Hematopoietic multipotent progenitor cell (in vitro differentiated cells): ENCODE results near the gene CD3G. TPM values are rescaled to one million over a fixed set of nuclear protein-coding genes. Genes with fewer than 3 reads are reported as not detected.
"Not testable (repeated sequence)": the region's sequence is repeated elsewhere in the genome, so short reads cannot be mapped to it uniquely, and the experiment has no call there.

Experiments used
- DNase-seq, 3 donors: peaks; one replicate each; pipeline ENCODE4 v3.0.0-alpha.2; 2011 to 2015; ENCODE audit warnings: low read depth in 2 of 3, low spot score in 2 of 3
- total RNA-seq: library from RNA; depleted of rRNA; stranded (reverse); fragments of >200 nt; gene quantifications from one replicate; pipeline ENCODE4 v1.2.3, GENCODE V29; 2012

Gene CD3G
- under 0.01 TPM for total RNA-seq

DNA sequence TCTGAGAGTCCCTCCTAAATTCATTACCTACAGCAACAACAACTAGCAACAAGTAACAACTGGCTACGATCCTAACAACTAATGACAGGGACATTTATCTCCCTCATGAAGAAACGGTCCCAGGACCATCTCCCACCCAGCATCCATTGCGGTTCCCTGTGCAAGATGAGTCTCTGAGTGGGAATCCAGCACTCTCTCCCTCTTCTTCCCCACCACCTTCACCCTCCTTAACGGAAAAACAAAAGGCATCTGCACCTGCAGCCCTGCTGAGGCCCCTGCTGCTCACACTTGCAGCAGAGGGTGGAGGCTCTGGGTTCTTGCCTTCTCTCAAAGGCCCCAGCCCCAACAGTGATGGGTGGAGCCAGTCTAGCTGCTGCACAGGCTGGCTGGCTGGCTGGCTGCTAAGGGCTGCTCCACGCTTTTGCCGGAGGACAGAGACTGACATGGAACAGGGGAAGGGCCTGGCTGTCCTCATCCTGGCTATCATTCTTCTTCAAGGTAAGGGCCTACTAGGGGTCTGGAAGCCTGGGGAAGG lies at the start of gene CD3G:
Gene CD3G, plus strand, starts transcription at position 364 of the 535 bp plus-strand sequence. Its CDS starts 80 bp downstream, at position 444.
- no peak for DNase-seq

DNA sequence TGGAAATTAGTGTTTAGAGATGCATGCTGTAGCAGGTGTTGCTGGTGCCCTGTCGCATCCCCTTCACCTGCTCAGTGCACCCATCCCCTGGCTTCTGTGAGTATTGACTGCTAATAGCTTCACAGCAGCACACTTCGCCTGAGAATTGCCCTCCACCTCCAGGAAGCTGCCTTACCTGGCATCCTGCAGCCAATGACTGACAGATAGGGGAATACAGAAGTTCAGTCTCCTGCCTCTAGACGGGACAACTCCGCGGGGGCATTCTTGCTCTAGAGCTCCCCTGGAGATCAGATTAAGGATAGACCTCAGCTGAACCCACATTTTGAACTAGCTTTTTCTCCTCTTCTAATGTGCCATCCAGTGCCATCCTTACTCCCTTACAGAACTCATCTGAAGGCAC lies 48.9 kb upstream of the CD3G start:
- peak in 1 of 3 donors; percentile 29 for DNase-seq

DNA sequence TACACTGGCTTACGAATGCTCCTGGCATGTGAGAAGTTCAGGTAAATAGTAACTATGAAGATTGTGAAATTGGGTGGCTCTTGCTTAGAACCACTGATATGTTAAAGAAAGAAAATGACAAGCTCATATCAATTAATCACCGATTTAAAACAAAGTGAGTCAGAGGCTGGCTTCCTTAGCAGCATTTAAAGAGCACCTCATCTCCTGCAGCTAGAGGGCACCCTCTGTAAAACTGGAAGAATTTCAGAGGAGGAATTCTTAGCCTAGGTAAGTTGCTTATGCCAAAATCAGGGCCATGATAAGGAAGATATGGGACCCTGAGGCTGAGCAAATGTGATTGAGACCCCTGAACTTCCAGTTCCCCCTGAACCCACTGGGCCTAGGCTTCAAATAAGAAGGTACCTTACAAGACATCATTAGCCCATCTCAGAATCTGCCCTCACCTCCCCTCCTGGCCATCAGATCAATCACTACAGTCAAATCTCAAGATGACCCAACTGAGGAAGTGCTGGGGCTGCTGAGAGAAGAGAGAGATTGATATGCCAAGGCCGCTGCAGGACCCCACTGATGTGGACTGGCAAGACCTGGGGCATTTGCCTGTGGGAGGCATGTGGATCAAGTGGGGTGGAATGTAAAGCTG lies 48.2 kb upstream of the CD3G start:
- peak in 2 of 3 donors; percentile 43 to 66 for DNase-seq

DNA sequence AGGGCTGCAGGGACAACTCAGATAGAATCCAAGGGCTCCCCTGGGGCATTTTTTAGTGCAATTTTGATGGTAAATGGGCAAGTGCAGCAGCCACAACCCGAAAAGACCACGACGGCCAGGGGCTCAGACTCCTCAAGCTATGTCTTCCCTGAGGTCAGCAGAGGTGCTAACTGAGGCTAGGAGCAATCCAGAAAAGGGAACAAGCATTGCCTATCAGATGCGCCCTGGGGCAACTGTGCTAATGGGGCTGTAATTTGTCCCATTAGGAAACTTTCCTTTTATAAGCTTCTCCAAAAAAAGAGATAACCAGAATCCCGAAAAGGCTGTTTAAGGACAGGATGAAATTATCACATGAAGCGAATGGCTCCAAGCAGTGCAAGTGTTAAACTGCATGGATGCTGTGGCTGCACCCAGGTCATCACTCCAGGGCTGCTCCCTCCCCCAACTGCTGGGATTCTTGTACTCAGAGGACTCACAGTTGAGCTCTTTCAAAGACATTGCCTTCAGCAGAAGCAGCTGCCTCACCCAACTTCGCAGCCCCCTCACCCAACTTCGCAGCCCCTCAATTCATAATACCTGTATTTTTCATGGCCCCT lies 42.4 kb upstream of the CD3G start:
- DNase-seq: no peak

DNA sequence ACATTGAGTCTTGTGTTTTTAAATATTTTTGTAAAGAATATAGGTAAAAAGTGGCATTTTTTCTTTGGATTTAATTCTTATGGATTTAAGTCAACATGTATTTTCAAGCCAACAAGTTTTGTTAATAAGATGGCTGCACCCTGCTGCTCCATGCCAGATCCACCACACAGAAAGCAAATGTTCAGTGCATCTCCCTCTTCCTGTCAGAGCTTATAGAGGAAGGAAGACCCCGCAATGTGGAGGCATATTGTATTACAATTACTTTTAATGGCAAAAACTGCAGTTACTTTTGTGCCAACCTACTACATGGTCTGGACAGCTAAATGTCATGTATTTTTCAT lies 39.9 kb upstream of the CD3G start:
- DNase-seq: peak in 1 of 3 donors; percentile 47

DNA sequence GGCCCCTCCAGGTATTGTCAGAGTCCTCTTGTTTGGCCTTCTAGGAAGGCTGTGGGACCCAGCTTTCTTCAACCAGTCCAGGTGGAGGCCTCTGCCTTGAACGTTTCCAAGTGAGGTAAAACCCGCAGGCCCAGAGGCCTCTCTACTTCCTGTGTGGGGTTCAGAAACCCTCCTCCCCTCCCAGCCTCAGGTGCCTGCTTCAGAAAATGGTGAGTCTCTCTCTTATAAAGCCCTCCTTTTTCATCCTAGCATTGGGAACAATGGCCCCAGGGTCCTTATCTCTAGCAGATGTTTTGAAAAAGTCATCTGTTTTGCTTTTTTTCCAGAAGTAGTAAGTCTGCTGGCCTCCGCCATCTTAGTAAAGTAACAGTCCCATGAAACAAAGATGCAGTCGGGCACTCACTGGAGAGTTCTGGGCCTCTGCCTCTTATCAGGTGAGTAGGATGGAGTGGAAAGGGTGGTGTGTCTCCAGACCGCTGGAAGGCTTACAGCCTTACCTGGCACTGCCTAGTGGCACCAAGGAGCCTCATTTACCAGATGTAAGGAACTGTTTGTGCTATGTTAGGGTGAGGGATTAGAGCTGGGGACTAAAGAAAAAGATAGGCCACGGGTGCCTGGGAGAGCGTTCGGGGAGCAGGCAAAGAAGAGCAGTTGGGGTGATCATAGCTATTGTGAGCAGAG lies 39.4 kb upstream of the CD3G start, which contains the start of gene CD3E:
Gene CD3E, plus strand, starts transcription at position 163 of the 681 bp plus-strand sequence. Its CDS starts 223 bp downstream, at position 386.
- no peak for DNase-seq

DNA sequence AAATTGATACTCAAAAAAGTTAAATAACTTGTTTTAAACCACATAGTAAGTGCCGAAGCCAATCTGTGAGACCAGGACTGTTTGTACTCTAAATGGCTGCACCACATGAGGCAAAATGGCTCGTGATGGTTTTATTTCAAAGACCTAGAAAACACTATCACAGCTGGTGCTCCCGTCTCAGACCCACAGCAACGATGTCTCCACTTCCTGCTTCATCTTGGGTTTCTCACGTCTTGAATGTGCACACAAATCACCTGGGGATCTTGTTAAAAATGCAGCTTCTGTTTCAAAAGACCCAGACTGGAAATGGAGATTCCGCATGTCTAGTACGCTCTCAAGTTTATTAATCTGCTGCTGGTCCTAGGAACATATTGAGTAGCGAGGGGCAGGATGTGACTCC lies 38.4 kb upstream of the CD3G start:
- no peak for DNase-seq

DNA sequence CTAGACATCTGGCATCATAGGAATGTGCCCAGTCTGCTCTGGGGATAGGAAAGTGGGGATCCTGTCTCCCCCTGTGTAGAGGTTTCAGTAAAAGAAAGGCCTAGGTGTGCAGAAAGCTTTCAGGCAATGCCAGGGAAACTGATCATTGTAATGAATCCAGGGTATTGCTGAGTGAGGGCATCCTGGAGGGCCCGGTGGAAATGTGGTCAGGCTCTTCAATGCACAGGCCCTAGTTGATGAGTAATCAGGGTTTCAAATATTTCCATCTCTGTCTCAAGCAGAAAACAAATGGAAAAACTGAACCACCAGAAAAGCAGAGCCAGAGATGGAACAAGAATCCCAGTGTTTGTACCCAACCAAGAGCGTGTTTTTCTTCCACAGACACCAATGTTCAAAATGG lies 37.6 kb upstream of the CD3G start:
- DNase-seq: no peak

DNA sequence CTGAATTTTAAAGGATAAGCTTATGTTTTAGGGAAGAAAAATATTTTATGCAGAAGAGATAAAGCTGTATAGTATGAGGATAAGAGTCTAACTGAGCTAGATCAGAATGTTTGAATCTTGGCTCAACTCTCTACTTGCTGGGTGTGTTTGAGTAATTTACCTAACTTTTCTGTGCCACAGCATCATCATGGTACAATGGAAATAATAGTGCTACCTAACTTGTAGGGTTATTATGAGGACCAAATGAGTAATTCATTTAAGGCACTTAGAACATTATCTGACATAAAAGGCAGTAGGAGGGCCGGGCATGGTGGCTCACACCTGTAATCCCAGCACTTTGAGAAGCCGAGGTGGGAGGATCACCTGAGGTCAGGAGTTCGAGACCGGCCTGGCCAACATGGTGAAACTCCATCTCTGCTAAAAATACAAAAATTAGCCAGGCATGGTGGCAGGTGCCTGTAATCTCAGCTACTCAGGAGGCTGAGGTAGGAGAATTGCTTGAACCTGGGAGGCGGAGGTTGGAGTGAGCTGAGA lies 35.1 kb upstream of the CD3G start:
- not testable (repeated sequence) for DNase-seq

DNA sequence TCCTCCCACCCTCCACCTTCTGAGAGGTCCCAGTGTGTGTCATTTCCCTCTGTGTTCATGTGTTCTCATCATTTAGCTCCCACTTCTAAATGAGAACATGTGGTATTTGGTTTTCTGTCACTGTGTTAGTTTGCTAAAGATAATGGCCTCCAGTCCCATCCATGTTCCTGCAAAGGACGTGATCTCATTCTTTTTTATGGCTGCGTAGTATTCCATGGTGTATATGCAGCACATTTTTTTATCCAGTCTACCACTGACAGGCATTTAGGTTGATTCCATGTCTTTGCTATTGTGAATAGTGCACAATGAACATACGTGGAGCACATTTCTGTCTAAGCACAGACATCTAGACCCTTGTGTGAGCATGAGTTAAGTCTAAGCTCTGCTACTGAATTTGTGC lies 33.9 kb upstream of the CD3G start:
- DNase-seq: no peak

DNA sequence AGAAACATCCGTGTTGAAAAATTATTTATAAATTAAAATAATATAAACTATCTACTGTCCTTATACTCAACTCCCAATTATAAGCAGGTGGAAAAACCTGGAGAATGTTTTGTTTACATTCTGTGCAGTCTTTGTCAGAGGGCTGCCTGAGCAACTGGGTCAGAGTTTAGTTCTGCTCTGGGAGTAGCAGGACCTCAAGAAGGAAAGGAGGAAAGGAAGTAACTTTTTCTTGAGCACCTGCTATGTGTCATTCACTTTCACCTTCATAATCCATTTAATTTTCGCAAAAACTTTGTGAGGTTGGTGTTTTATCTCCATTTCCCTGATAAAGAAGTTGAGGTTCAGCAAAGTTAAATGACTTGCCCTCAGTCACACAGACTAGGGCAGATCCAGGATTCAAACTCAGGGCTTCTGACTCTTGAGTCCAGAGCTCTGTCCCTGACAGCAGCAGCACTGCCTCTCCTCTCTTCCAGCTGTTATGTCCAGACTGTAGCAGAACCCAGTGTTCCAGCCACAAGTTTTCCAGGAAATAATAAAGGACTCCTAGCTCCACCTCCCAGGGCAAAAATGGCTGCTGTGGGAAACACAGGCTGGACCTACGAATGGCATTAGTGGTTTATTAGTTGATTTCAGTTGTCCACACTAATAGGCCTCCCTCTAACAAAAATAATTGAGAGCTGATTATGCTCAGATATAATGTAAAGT lies 33.2 kb upstream of the CD3G start:
- DNase-seq: no peak

DNA sequence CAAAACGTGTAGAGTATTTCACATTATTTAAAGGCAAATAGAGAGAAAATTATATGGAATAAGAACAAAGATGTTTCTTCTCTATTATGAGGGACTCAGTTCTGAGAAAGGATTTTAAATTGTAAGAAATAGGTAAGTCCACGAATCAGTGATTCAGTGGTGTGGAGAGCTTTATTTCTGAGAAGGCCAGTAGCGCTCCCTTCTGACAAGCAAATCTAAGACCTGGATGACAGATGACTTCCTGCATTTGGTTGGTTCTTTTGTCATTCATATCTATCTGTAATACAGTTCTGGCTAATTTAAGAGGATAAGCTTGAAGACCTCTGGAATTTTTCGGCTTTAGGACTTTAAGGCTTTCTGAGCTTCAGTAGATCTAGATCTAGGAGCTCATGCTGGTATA lies 32.6 kb upstream of the CD3G start:
- DNase-seq: no peak

DNA sequence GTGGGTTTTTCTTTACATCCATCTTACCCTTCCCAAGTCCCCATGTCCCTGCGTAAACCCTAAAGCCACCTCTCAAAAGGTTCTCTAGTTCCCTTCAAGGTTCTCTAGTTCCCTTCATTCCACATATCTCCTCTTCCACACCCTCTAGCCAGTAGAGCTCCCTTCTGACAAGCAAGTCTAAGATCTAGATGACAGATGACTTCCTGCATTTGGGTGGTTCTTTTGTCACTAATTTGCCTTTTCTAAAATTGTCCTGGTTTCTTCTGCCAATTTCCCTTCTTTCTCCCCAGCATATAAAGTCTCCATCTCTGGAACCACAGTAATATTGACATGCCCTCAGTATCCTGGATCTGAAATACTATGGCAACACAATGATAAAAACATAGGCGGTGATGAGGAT lies 31.8 kb upstream of the CD3G start:
- no peak for DNase-seq

DNA sequence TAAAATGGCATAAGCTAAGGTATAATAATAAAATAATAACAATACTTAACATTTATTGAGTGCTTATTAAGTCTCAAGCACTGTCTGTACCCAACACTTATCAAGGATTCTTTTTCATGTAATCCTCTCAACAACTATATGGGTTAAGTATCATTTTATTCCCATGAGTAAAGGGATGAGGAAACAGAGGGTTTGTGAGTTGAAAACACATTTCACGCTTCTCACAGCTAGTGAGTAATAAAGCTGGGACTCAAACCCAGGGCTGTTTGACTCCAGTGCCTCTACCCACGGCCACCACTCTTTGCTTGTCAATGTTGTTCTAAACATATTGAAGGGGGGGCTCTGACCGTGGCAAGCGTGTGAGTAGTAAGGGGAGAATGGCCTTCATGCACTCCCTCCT lies 30.9 kb upstream of the CD3G start:
- no peak for DNase-seq

DNA sequence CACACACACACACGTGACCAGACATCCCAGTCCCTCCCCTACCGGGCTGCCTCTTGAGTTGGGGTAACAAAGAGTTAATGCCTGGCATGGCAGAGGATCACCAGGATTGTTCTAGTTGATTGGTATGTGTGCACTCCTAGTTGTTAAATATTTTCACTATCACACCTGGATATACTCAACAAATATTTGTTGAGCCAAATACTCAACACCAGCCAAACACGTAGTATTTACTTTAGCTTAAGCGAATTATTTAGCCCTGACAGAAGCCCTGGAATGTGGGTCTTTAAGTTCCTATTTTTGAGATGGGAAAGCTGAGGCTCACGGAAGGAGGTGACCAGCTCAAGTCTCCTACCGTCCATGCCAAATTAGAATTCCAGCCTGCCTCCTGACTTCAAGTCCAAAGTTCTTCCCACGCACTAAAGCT lies 29.1 kb upstream of the CD3G start:
- DNase-seq: no peak

DNA sequence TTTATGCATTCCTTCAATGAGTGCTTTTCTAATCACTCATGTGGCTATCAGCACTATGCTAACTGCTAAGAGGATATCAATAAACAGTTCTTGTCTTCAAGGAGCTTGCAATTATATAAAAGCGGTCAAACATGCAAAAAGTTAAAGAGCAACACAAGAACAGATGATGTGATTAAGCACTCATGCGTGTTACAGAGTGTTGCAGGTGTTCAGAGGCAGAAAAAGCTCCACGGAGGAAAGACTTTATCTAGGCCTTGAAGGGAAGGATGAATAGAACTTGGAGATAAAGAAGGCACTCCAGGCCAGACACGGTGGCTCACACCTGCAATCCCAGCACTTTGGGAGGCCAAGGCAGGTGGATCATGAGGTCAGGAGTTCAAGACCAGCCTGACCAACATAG lies 26.0 kb upstream of the CD3G start:
- DNase-seq: no peak

DNA sequence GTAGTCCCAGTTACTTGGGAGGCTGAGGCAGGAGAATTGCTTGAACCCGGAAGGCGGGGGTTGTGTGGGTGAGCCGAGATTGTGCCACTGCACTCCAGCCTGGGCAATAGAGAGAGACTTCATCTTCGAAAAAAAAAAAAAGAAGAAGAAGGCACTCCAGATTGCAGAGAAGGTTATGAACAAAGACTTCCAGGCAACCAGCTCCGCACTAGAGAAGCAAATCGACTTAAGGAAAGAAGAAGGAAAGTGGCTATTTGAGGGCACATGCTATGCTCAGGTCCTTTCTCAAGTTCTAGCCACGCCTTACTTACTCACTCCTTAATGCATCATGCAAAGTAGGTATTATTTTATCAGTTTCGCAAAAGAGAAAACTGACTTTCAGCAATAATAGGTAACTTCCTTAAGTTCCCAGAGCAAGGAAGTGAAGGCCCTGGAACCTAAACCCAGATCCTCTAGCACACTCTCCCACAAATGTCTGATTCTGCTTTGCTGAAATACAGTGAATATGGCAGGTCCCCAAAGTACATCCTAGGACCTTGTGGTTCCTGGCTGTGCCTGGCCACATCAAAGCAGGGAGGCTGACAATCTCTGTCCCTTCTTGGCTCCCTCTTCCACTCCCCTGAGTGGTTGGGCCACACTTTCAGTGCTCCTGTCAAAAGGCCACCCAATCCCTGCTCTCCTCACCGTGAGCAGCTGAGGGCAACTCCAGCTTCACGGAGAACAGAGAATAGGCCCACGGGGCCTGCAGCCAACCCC lies 25.4 kb upstream of the CD3G start:
- DNase-seq: no peak

DNA sequence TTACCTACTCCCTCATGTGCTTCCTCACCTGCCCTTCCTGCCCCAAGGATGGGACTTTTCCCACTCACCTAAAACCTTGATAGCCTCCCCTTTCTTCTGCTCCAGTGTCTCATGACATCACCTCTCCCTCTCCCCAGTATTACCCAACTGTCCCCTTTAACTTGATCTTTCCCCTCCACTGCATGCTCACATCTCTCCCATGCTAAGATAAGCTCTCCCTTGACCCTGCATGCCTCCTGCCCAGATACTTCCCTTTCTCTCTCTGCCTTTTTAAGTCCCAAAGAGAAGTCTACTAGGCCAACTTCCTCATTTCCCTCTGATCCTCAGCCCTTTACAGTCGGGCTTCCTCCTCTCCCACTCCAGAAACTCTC lies 24.8 kb upstream of the CD3G start:
- DNase-seq: peak in 1 of 3 donors; percentile 22

DNA sequence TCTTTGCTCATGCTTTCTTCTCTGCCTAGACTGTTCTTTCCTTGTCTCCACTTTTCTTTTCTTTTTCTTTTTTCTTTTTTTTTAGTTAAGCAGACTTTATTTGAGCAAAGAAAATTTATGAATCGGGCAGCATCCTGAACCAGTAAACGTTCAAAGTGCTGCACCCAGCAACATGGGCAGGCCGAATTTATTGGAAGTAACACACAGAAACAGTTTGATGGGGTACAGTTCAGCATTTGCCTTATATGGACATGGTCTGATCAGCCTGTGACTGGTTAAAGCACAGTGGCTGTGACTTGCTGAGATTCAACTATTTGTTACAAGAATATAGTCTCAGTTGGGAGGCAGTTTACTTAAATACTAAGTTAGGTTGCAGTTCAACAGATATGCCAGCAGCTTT lies 23.6 kb upstream of the CD3G start:
- DNase-seq: no peak

DNA sequence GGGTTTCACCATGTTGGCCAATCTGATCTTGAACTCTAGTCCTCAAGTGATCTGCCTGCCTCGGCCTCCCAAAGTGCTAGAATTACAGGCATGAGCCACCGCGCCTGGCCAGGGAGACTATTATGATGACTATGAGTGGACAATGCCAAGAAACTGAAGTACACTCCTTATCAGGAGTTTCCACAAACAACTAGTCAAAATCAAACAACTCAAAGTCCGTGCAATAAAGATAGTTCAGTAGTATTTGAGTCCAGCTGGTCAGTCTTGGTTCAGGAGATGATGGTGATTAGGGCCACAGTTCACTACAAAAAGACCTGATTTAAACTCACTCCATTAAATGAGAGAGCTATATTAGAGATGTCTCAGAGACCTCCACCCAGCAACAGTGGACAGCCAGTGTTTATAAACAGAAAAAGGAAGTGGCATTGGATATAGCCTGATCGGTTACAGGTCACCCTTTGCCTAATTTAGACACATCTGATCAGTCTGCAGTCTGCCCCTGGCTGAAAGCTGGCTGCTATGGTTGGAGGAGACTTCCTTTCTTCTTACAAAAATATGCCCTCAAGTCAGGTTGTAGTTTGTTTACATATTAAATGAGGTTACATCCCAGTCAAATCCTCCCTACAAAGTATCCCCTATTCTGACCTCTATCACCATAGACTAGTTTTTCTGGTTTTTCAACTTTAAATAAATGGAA lies 22.6 kb upstream of the CD3G start:
- no peak for DNase-seq
